ENCODE data around the gene IL13RA1. TPM values are rescaled to one million over a fixed set of nuclear protein-coding genes. Genes with fewer than 3 reads are reported as not detected.

IL13RA1 gene
- 51.6 and 51.7 TPM in 2 replicates for total RNA-seq

DNA sequence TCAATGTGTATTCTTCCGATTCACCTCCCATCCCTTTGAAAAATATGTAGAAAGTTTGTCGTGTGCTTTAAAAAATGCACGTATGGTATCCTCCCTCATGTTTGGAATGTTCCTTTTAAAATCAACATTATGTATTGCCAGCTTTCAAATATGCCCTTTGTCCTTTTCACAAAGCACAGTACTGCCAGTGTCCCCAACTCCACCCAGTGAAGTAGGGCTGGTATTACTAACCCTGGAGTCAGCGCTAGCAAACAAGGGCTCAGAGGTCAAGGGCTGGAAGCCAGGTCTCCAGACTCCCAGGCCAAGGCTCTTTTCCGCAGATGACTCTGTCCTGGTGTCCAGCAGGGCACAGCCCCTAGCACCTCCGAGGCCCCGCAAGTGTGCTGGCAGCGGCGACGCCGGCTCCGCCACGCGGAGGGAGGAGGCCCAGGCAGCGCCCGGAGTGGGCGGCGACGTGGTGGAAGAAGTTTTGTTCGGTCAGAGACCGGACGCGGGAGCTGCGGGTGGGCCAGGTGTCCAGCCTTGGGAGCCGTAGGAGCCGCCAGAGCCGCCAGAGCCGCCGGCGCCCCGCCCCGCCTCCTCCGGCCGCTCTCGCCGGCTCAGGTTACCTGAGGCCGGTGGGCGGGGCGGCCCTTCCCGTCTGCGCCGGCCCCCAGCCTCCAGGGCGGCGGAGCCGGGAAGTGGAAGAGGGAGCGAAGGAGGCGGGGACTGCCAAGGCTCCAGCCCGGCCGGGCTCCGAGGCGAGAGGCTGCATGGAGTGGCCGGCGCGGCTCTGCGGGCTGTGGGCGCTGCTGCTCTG is at the start of gene IL13RA1:
IL13RA1 (plus strand) TSS at position 720 of the 799 bp plus-strand sequence; CDS start at position 753, 33 bp downstream.

DNA sequence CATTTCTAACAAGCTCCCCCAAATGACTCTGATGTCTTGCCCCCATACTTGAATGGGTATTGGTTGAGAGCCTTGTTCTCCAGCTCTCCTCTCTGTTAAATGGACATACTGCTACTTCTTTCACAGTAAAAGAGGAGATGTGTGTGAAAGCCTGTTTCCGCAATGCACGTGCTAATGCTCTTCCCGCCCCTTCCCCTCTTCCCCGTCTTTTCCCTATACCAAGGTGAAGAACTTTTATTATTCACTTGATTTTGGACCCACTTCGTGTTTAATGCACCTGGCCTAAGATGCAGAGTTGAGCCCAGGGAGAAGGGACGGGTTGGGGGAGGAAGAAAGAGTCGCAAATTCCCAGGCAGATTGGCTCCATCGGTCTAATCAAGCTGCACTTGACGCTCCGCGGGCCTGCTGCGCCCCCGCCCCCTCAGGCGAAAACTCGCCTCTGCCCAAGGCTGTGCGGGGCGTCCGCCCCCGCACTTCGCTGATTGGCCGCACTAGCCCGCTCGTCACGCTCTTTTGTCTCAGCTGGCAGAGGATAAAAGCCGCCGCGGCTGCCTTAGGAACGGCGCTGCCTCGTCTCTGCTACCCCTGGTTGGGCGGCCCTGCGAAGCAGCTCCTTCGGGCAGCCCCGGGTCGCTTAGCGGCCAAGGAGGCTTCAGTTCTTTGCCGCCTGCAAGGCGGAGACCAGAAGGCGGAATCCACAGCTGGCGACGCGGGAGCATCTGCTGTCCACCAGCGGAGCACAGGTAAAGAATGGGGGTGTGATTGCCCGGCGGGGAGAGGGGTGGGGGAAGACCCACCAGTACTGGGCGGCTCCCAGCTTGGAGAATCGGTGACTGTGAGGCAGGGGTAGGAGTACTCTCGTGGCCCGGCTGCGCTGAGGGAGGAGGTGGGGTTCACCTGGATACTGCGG is 96.1 kb downstream of the IL13RA1 start, which contains the start of gene ZCCHC12:
ZCCHC12 (plus strand) TSS at position 562 of the 910 bp plus-strand sequence. CDS start 1,421 bp downstream, outside the sequence.

Small RNAs within 50 kb of the gene (small RNA-seq; reads per million reads assigned to genes)
- not detected for gene RF00566 (ENCODE audit: low replicate concordance)

Other genes starting within 250 kb of the IL13RA1 start
- 31.2 and 40.3 TPM in 2 replicates for gene DOCK11, start 231.8 kb upstream of the IL13RA1 start, total RNA-seq
- 0.14 TPM in 1 of 2 replicates, not detected in the other for gene ZCCHC12, start 96.2 kb downstream of the IL13RA1 start, total RNA-seq
- 0.22 and 0.57 TPM in 2 replicates for gene LONRF3, start 247.0 kb downstream of the IL13RA1 start, total RNA-seq